HG03025 (cell line): Measurements from ENCODE around the gene MTA1.

Experiments used
- ATAC-seq: cut with Tn5 transposase; IDR thresholded peaks from one replicate; pipeline ENCODE4 v1.9.1; 2021; ENCODE audit warnings: mild to moderate bottlenecking, moderate library complexity; ENCODE audit not compliant: unreplicated experiment, low FRiP score

MTA1 gene

GRCh38 chr14:105439710-105440553 is 20.3 kb downstream of the MTA1 start:
- no peak for ATAC-seq

- ATAC-seq, result no peak
These were observed 20.9 kb downstream of the MTA1 start for GRCh38 chr14:105440554-105440900.

GRCh38 chr14:105440992-105441391 is 21.4 kb downstream of the MTA1 start:
- ATAC-seq, result no peak

GRCh38 chr14:105442125-105442524 is 22.5 kb downstream of the MTA1 start:
- no peak for ATAC-seq

- no peak for ATAC-seq
These were observed 23.2 kb downstream of the MTA1 start for GRCh38 chr14:105442834-105443233.

GRCh38 chr14:105444859-105445258 is 25.2 kb downstream of the MTA1 start:
- ATAC-seq, result no peak

GRCh38 chr14:105445290-105445689 is 25.7 kb downstream of the MTA1 start:
- ATAC-seq, result no peak

GRCh38 chr14:105445901-105446845 is 26.5 kb downstream of the MTA1 start:
- no peak for ATAC-seq

GRCh38 chr14:105446971-105447370 is 27.3 kb downstream of the MTA1 start:
- no peak for ATAC-seq

GRCh38 chr14:105447651-105448640 is 28.3 kb downstream of the MTA1 start:
- ATAC-seq, result no peak

- ATAC-seq, result no peak
These were observed 29.1 kb downstream of the MTA1 start for GRCh38 chr14:105448706-105449111.

GRCh38 chr14:105449276-105450122 is 29.9 kb downstream of the MTA1 start:
- ATAC-seq, result no peak

- no peak for ATAC-seq
These were observed 30.5 kb downstream of the MTA1 start for GRCh38 chr14:105450123-105450505.

- no peak for ATAC-seq
These were observed 31.5 kb downstream of the MTA1 start for GRCh38 chr14:105450864-105451720.

GRCh38 chr14:105452963-105453362 is 33.3 kb downstream of the MTA1 start:
- no peak for ATAC-seq

GRCh38 chr14:105453847-105454246 is 34.2 kb downstream of the MTA1 start:
- no peak for ATAC-seq

GRCh38 chr14:105455086-105455640 is 35.5 kb downstream of the MTA1 start:
- no peak for ATAC-seq
